DND-41 (cell line): ENCODE results near the gene SRGN.

Source experiments
- ATAC-seq: fragments of 200-7000 bp; cut with Tn5 transposase; 3 replicates; pipeline ENCODE4 v1.9.1; 2021; ENCODE audit warnings: low read depth; ENCODE audit not compliant: insufficient read depth
- DNase-seq: peaks from one replicate; pipeline ENCODE4 v3.0.0-alpha.2; 2020
- H2AFZ ChIP-seq: 2 replicates; pipeline ENCODE4 v1.6.0; 2012; ENCODE audit warnings: low read depth, low read length
- H3K27ac ChIP-seq: 2 replicates; pipeline ENCODE4 v1.5.1; 2012; ENCODE audit warnings: low read length, inconsistent platforms
- H3K27me3 ChIP-seq: fragments of 200-600 bp; sonication (generic); 2 replicates; pipeline ENCODE4 v1.6.0; 2012; ENCODE audit warnings: low read length, mild to moderate bottlenecking, inconsistent platforms; ENCODE audit not compliant: insufficient read depth, poor library complexity
- H3K36me3 ChIP-seq: 2 replicates; pipeline ENCODE4 v1.5.1; 2012; ENCODE audit warnings: low read length, inconsistent platforms; ENCODE audit not compliant: insufficient read depth
- H3K4me1 ChIP-seq: 2 replicates; pipeline ENCODE4 v1.5.1; 2012; ENCODE audit warnings: mild to moderate bottlenecking, low read length; ENCODE audit not compliant: insufficient read depth
- H3K4me2 ChIP-seq: 2 replicates; pipeline ENCODE4 v1.6.0; 2012; ENCODE audit warnings: mild to moderate bottlenecking, moderate library complexity, low read length, inconsistent platforms; ENCODE audit not compliant: insufficient read depth
- H3K4me3 ChIP-seq, 2 experiments: fragments of 200-600 bp in 1 of 2; shearing (Covaris generic) in 1 of 2; 2 replicates each; pipeline ENCODE4 v1.5.1; 2012 to 2016; ENCODE audit warnings: inconsistent platforms in 2 of 2, low read length in 2 of 2, mild to moderate bottlenecking in 2 of 2, low read depth in 1 of 2, moderate library complexity in 1 of 2
- H3K79me2 ChIP-seq: 2 replicates; pipeline ENCODE4 v1.6.0; 2012; ENCODE audit warnings: low read length, inconsistent platforms; ENCODE audit not compliant: insufficient read depth
- H3K9ac ChIP-seq: 2 replicates; pipeline ENCODE4 v1.6.0; 2012; ENCODE audit warnings: low read depth, mild to moderate bottlenecking, inconsistent platforms, low read length, moderate library complexity
- H3K9me3 ChIP-seq: 2 replicates; pipeline ENCODE4 v1.5.1; 2012; ENCODE audit warnings: low read length, moderate library complexity, mild to moderate bottlenecking, inconsistent platforms; ENCODE audit not compliant: insufficient read depth, severe bottlenecking
- H4K20me1 ChIP-seq: 2 replicates; pipeline ENCODE4 v1.6.0; 2012; ENCODE audit warnings: low read length; ENCODE audit not compliant: insufficient read depth
- CTCF ChIP-seq: IDR thresholded peaks from 2 replicates; pipeline ENCODE4 v1.5.1; 2012; ENCODE audit warnings: borderline replicate concordance, low read length, moderate library complexity, mild to moderate bottlenecking; ENCODE audit not compliant: poor library complexity, severe bottlenecking; ENCODE audit errors: extremely low read depth
- EZH2 ChIP-seq: IDR thresholded peaks from 3 replicates; pipeline ENCODE4 v1.6.1; 2012; ENCODE audit warnings: borderline replicate concordance, low read depth, mild to moderate bottlenecking, moderate library complexity, low read length, inconsistent platforms; ENCODE audit not compliant: severe bottlenecking

SRGN gene

GRCh38 chr10:69051710-69052487, 36.0 kb upstream of the SRGN start:
- H3K27me3 ChIP-seq, result no peaks in the 10 kb centered on the region
- DNase-seq, result no peak
- H3K4me3 ChIP-seq, result no peak overlapping the region
- no peaks in the 10 kb centered on the region for H3K79me2 ChIP-seq
- no peak overlapping the region for H2AFZ ChIP-seq
- H4K20me1 ChIP-seq, result 0 out of 2 replicates have a peak, but pooled peaks cover 3% of the 10 kb centered on the region
- TF ChIP-seq EZH2, result no peak
- no peak for TF ChIP-seq CTCF
- no peaks in the 10 kb centered on the region for H3K9me3 ChIP-seq
- no peaks in the 10 kb centered on the region for H3K36me3 ChIP-seq
- ATAC-seq, result no peak
- H3K9ac ChIP-seq, result no peak overlapping the region
- H3K4me1 ChIP-seq, result no peaks in the 10 kb centered on the region
- no peak overlapping the region for H3K27ac ChIP-seq
- H3K4me2 ChIP-seq, result no peak overlapping the region

- Histone ChIP-seq H3K9me3 (no peaks in the 10 kb centered on the region), H3K4me1 (no peaks in the 10 kb centered on the region), H2AFZ (no peak overlapping the region), H3K4me3 (no peak overlapping the region), H4K20me1 (0 out of 2 replicates have a peak, but pooled peaks cover 3% of the 10 kb centered on the region), H3K27me3 (no peaks in the 10 kb centered on the region), H3K27ac (no peak overlapping the region), H3K9ac (no peak overlapping the region), H3K4me2 (no peak overlapping the region), H3K36me3 (no peaks in the 10 kb centered on the region), H3K79me2 (no peaks in the 10 kb centered on the region)
- ATAC-seq (no peak), DNase-seq (no peak)
- TF ChIP-seq CTCF (no peak), EZH2 (no peak)
Observed at GRCh38 chr10:69052736-69053135, 35.2 kb upstream of the SRGN start.

- H3K9me3 ChIP-seq, result no peaks in the 10 kb centered on the region
- ATAC-seq, result no peak
- H3K4me1 ChIP-seq, result no peaks in the 10 kb centered on the region
- H3K27ac ChIP-seq, result no peak overlapping the region
- H4K20me1 ChIP-seq, result 0 out of 2 replicates have a peak, but pooled peaks cover 3% of the 10 kb centered on the region
- TF ChIP-seq CTCF (no peak), EZH2 (no peak)
- H3K79me2 ChIP-seq, result no peaks in the 10 kb centered on the region
- no peak overlapping the region for H3K4me2 ChIP-seq
- no peaks in the 10 kb centered on the region for H3K36me3 ChIP-seq
- no peak for DNase-seq
- no peak overlapping the region for H3K9ac ChIP-seq
- H3K27me3 ChIP-seq, result no peaks in the 10 kb centered on the region
- no peak overlapping the region for H3K4me3 ChIP-seq
- H2AFZ ChIP-seq, result no peak overlapping the region
Observed at GRCh38 chr10:69055241-69055640, 32.7 kb upstream of the SRGN start.
